HG02840 (cell line): Measurements from ENCODE around the gene BEND6.

Source experiments
- ATAC-seq: cut with Tn5 transposase; IDR thresholded peaks from one replicate; pipeline ENCODE4 v1.9.1; 2021; ENCODE audit warnings: mild to moderate bottlenecking, moderate library complexity, moderate number of reproducible peaks; ENCODE audit not compliant: unreplicated experiment, low FRiP score

BEND6 gene

DNA sequence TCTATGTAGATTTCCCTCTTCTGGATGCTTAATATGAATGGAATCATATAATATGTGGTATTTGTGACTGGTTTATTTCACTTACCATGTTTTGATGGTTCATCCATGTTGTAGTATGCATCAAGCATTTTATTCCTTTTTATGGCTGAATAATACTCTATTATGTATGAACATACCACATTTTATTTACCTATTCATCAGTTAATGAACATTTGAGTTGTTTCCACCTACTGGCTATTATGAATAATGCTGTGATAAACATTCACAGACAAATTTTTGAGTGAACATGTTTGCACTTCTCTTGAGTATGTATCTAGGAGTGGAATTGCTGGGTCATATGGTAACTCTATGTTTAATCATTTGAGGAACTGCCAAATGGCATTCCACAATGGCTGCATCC lies 120.2 kb downstream of the BEND6 start:
- ATAC-seq: no peak
